Karpas-422 (cell line): Measurements from ENCODE around the gene NRXN2. TPM values are rescaled to one million over a fixed set of nuclear protein-coding genes. Genes with fewer than 3 reads are reported as not detected.
"Not testable (repeated sequence)": the region's sequence is repeated elsewhere in the genome, so short reads cannot be mapped to it uniquely, and the experiment has no call there.

Experiments
- DNase-seq: peaks from one replicate; pipeline ENCODE4 v3.0.0-alpha.2; 2015
- H2AFZ ChIP-seq: fragments of 200-600 bp; sonication (generic); 2 replicates; pipeline ENCODE4 v1.6.1; 2014; ENCODE audit warnings: antibody characterized with exemption, low read length, mixed read lengths
- H3K27ac ChIP-seq: fragments of 200-600 bp; sonication (generic); 2 replicates; pipeline ENCODE4 v1.5.1; 2014; ENCODE audit warnings: mild to moderate bottlenecking, low read length, moderate library complexity
- H3K27me3 ChIP-seq: fragments of 200-600 bp; sonication (generic); 2 replicates; pipeline ENCODE4 v1.6.1; 2014; ENCODE audit warnings: low read length, mixed read lengths
- H3K36me3 ChIP-seq: fragments of 200-600 bp; sonication (generic); 2 replicates; pipeline ENCODE4 v1.6.1; 2014; ENCODE audit warnings: low read length, mixed read lengths; ENCODE audit not compliant: insufficient read depth
- H3K4me1 ChIP-seq: fragments of 200-600 bp; sonication (generic); 2 replicates; pipeline ENCODE4 v1.6.1; 2014; ENCODE audit warnings: mild to moderate bottlenecking, low read length, mixed read lengths
- H3K4me2 ChIP-seq: fragments of 200-600 bp; sonication (generic); 2 replicates; pipeline ENCODE4 v1.6.1; 2014; ENCODE audit warnings: low read length, low read depth, mild to moderate bottlenecking; ENCODE audit not compliant: poor library complexity, severe bottlenecking
- H3K4me3 ChIP-seq: fragments of 200-600 bp; sonication (generic); 2 replicates; pipeline ENCODE4 v1.5.1; 2014; ENCODE audit warnings: mild to moderate bottlenecking, antibody characterized with exemption, low read length, mixed read lengths
- H3K79me2 ChIP-seq: fragments of 200-600 bp; sonication (generic); 2 replicates; pipeline ENCODE4 v1.6.1; 2014; ENCODE audit warnings: mild to moderate bottlenecking, low read length, mixed read lengths
- H3K9ac ChIP-seq: fragments of 200-600 bp; sonication (generic); 2 replicates; pipeline ENCODE4 v1.6.0; 2014; ENCODE audit warnings: low read length
- H3K9me2 ChIP-seq: fragments of 200-600 bp; sonication (generic), shearing (Covaris generic); replicated peaks from 2 replicates; pipeline ENCODE4 v1.6.0; 2014; ENCODE audit warnings: mild to moderate bottlenecking, low read length, moderate library complexity; ENCODE audit not compliant: insufficient read depth
- H3K9me3 ChIP-seq: fragments of 300-700, 200-600 bp; sonication (generic); 2 replicates; pipeline ENCODE4 v1.6.1; 2014; ENCODE audit warnings: low read length, mixed read lengths
- H4K20me1 ChIP-seq: fragments of 200-600 bp; sonication (generic); 2 replicates; pipeline ENCODE4 v1.6.1; 2014; ENCODE audit warnings: mild to moderate bottlenecking, antibody characterized with exemption, low read length, low read depth; ENCODE audit not compliant: insufficient read depth
- total RNA-seq: library from RNA; depleted of rRNA; stranded (reverse); fragments of >200 nt; shearing (Covaris generic); gene quantifications from 2 replicates; pipeline ENCODE4 v1.2.3, GENCODE V29; 2014; ENCODE audit warnings: low replicate concordance

NRXN2 gene
- total RNA-seq, 1 experiment from 2014 or later = not detected

DNA sequence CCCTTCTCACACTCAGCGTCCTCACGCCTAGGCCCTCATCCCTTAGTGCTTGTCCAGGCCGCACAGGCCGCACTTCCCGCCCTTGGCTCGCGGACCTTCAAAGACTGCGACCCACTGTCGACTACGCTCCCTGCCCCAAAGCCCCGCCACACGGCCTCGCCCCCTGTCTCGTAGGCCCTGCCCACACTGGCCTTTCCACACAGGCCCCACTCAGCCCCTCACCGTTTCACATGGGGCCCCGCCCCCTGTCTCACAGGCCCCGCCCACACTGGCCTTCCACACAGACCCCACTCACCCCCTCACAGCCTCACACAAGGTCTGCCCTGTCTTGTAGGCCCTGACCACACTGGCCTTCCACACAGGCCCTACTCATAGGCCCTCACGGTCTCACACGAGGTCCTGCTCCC lies 11.0 kb downstream of the NRXN2 start:
- Histone ChIP-seq H4K20me1 (no peaks in the 10 kb centered on the region), H3K27me3 (no peaks in the 10 kb centered on the region), H2AFZ (no peak overlapping the region), H3K4me2 (no peak overlapping the region), H3K79me2 (no peaks in the 10 kb centered on the region), H3K9me2 (no peaks in the 10 kb centered on the region), H3K9me3 (no peaks in the 10 kb centered on the region), H3K4me3 (no peak overlapping the region), H3K27ac (no peak overlapping the region), H3K9ac (no peak overlapping the region), H3K4me1 (peaks cover 20% of the 10 kb centered on the region), H3K36me3 (no peaks in the 10 kb centered on the region)
- no peak for DNase-seq

DNA sequence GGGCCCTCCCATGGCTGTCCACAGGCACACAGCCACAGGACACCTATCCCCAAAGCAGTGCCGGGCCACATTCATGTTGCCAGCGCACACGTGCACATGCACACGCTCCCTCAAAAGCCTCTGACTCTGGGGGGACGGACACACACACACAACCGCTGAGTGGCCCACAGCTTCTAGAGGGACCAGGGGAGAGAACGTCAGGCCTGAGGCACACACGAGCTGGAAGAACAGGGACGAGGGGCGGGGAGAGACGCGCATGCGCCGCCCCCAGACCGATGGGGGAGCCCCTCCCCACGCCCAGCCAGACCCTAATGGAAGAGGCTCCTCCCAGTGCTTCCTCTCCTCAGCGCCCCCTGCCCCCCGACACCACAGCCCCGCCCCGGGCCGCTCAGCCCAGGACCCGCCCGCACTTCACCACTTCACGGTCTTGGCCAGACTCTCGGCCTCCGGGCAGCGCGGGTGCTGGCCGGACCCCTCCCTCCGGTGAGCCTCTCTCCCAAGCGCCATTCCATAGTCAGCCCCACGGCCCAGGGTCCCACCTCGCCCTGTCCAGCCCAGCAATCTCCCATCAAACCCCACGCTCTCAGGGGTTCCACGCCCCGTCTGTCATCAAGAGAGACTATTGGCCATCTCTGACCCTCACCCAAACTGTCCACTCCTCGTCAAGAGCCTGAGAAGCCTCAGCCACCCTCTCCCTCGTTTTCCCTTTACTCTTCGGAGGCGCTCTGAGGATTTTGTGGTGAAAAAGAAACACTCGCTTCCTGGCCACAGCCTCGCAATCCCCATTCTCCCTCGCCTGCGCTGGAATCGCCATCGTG lies 11.7 kb downstream of the NRXN2 start:
- no peaks in the 10 kb centered on the region for H3K79me2 ChIP-seq
- H3K4me2 ChIP-seq = no peak overlapping the region
- H3K27me3 ChIP-seq = no peaks in the 10 kb centered on the region
- no peaks in the 10 kb centered on the region for H3K9me3 ChIP-seq
- H2AFZ ChIP-seq = no peak overlapping the region
- H3K4me1 ChIP-seq = peaks cover 20% of the 10 kb centered on the region
- H3K4me3 ChIP-seq = no peak overlapping the region
- DNase-seq = no peak
- H3K27ac ChIP-seq = no peak overlapping the region
- no peaks in the 10 kb centered on the region for H3K36me3 ChIP-seq
- no peak overlapping the region for H3K9ac ChIP-seq
- no peaks in the 10 kb centered on the region for H4K20me1 ChIP-seq
- H3K9me2 ChIP-seq = no peaks in the 10 kb centered on the region

DNA sequence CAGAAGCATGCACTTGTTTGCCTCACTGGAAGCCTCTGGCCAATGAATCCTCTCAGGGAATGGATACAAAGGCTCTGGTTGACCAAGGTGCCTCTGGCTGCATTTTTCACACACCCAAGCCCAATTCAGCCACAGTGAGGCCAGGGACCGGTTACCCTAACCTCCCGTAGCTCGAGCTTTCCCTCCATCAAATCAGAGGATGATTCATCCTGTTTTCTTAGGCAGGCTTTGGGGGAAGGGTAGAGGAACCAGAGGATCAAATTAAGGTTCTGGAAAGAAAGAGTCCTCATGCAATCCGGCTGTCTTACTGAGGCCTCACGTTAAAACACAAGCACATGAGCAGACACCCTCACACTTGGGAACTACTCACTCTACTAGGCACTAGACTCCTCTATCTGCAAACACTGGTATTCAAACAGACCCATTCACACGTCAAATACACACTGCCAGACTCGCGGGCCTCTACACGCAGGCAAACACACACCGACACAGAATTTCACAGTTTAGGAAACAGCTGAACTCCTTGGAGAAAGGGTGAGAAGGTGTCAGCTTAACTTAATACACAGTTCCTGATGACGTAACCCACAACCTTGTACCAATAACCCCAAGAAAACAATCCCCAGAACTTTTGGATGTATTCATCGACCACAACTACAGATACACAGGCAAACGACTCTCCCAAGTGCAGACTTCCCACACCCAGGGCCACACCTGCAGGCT lies 12.4 kb downstream of the NRXN2 start:
- Histone ChIP-seq H3K4me1 (peaks cover 16% of the 10 kb centered on the region), H3K4me3 (no peak overlapping the region), H3K27me3 (no peaks in the 10 kb centered on the region), H3K9ac (no peak overlapping the region), H3K9me3 (no peaks in the 10 kb centered on the region), H4K20me1 (no peaks in the 10 kb centered on the region), H3K4me2 (no peak overlapping the region), H3K36me3 (no peaks in the 10 kb centered on the region), H3K79me2 (no peaks in the 10 kb centered on the region), H3K9me2 (no peaks in the 10 kb centered on the region), H3K27ac (no peak overlapping the region), H2AFZ (no peak overlapping the region)
- DNase-seq = no peak

DNA sequence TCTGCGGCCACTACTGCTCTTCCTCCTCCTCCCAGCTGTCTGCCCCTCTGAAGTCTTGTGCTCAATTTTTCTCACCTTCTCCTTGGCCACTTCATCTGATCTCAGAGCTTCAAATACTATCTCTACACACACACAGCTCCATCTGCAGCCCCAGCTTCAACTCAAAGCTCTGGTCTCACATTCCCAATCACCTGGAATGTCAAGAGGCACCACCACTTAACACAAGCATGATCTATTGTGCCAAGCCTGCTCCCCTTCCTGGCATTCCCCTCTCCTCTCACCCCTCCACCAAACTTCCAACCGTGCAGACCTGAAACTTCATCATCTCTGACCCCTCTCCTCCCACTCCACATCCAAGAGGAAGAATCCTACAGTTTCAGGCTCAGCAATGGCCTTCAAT lies 17.5 kb downstream of the NRXN2 start:
- no peak overlapping the region for H3K27ac ChIP-seq
- no peaks in the 10 kb centered on the region for H4K20me1 ChIP-seq
- H3K9ac ChIP-seq = no peak overlapping the region
- no peak overlapping the region for H3K4me3 ChIP-seq
- no peak overlapping the region for H3K4me2 ChIP-seq
- H3K36me3 ChIP-seq = no peaks in the 10 kb centered on the region
- H3K79me2 ChIP-seq = no peaks in the 10 kb centered on the region
- H2AFZ ChIP-seq = no peak overlapping the region
- DNase-seq = no peak
- no peaks in the 10 kb centered on the region for H3K4me1 ChIP-seq
- no peaks in the 10 kb centered on the region for H3K27me3 ChIP-seq
- H3K9me3 ChIP-seq = no peaks in the 10 kb centered on the region
- H3K9me2 ChIP-seq = no peaks in the 10 kb centered on the region

DNA sequence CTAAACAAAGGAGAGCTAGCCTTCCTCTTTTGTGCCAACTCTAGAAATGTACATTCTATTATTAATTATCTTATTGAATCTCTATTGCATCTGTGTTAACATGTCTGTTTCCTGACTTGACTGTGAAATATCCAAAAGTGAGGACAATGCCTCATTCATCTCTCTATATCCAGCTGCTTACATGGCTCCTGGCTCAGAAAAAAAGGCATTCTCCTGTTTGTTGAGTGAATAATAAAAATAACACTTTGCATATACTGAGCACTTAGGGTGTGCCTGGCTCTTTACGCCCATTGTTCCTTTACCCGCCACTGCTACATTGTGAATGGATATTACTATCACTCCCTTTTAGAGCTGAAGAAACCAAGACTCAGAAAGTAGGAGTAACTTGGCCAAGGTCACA lies 19.9 kb downstream of the NRXN2 start:
- no peaks in the 10 kb centered on the region for H3K4me1 ChIP-seq
- no peak overlapping the region for H3K9ac ChIP-seq
- H3K27ac ChIP-seq = no peak overlapping the region
- H3K9me2 ChIP-seq = no peaks in the 10 kb centered on the region
- no peak overlapping the region for H2AFZ ChIP-seq
- no peak overlapping the region for H3K4me3 ChIP-seq
- H3K36me3 ChIP-seq = no peaks in the 10 kb centered on the region
- H3K79me2 ChIP-seq = no peaks in the 10 kb centered on the region
- H3K9me3 ChIP-seq = no peaks in the 10 kb centered on the region
- H3K27me3 ChIP-seq = no peaks in the 10 kb centered on the region
- H3K4me2 ChIP-seq = no peak overlapping the region
- H4K20me1 ChIP-seq = no peaks in the 10 kb centered on the region
- no peak for DNase-seq

DNA sequence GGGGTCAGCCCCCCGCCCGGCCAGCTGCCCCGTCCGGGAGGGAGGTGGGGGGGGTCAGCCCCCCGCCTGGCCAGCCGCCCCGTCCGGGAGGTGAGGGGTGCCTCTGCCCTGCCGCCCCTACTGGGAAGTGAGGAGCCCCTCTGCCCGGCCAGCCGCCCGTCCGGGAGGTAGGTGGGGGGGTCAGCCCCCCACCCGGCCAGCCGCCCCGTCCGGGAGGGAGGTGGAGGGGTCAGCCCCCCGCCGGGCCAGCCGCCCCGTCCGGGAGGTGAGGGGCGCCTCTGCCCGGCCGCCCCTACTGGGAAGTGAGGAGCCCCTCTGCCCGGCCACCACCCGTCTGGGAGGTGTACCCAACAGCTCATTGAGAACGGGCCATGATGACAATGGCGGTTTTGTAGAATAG lies 21.0 kb downstream of the NRXN2 start:
- H3K4me1 ChIP-seq, H3K9me2 ChIP-seq, H2AFZ ChIP-seq, H3K9ac ChIP-seq, H3K4me2 ChIP-seq, H3K9me3 ChIP-seq, H4K20me1 ChIP-seq, H3K4me3 ChIP-seq, H3K36me3 ChIP-seq, H3K27me3 ChIP-seq, H3K79me2 ChIP-seq, H3K27ac ChIP-seq, DNase-seq: not testable (repeated sequence)

DNA sequence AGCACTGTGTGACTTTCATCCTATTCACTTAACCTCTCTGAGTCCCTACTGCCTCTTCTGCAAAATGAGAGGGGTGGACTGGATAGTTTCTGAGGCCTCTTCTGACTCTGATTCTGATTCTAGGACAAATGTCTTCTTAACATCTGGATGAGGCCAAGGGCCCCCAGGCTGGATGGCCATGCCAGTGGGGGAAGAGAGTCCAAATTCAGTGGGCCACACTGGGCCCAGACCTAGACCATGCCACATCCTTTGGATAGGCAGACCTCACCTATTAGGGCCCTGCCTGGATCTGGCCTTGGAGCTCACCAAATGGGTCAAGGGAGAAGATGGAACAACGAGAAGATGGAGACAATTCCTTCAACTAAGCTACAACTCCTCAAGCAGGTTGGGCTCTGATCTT lies 24.6 kb downstream of the NRXN2 start:
- no peak for DNase-seq
- Histone ChIP-seq H3K9me2 (no peaks in the 10 kb centered on the region), H3K36me3 (no peaks in the 10 kb centered on the region), H3K27me3 (no peaks in the 10 kb centered on the region), H3K4me3 (no peak overlapping the region), H2AFZ (no peak overlapping the region), H3K27ac (no peak overlapping the region), H3K9ac (no peak overlapping the region), H4K20me1 (no peaks in the 10 kb centered on the region), H3K4me2 (no peak overlapping the region), H3K79me2 (no peaks in the 10 kb centered on the region), H3K9me3 (no peaks in the 10 kb centered on the region), H3K4me1 (peaks cover 11% of the 10 kb centered on the region)

DNA sequence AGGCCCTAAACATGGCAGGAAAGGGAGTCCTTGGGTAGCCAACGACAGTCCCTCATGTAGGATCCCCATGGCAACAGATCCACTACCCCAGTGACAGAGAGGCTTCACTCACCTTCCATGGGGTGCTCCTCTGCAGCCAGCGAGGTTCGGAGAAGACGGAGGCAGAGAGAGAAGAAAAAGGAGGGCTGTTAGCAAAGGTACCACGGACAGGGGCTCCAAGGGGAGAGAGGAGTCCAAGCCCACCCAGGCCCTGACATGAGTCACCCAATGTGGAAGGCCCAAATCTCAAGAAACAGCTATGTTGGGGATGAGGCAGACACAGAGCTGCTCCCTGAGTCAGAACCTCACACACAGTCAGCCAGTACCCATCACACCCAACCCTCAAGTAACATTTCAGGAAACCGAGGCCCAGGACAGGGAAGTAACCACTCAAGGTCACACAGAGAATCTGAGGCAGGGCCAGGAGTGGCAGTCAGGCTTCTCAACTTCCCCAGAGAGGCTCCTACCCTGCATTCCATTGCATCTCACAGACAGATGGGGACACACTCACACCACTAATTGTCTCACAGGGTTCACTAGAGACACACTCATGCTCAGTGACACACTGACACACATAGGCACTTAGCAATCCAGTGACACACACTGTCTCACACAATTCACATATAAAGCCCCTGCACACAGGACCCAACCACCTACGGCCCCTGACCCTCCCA lies 25.2 kb downstream of the NRXN2 start:
- Histone ChIP-seq H3K9ac (no peak overlapping the region), H3K9me3 (no peaks in the 10 kb centered on the region), H3K79me2 (no peaks in the 10 kb centered on the region), H4K20me1 (no peaks in the 10 kb centered on the region), H3K4me3 (no peak overlapping the region), H3K4me2 (no peak overlapping the region), H2AFZ (no peak overlapping the region), H3K4me1 (peaks cover 11% of the 10 kb centered on the region), H3K36me3 (no peaks in the 10 kb centered on the region), H3K9me2 (no peaks in the 10 kb centered on the region), H3K27ac (no peak overlapping the region), H3K27me3 (no peaks in the 10 kb centered on the region)
- no peak for DNase-seq
